ENCODE measurements around the gene ARHGAP32. TPM values are rescaled to one million over a fixed set of nuclear protein-coding genes. Genes with fewer than 3 reads are reported as not detected.

ARHGAP32 gene
- total RNA-seq, 1 donor, result 20.1 TPM

DNA sequence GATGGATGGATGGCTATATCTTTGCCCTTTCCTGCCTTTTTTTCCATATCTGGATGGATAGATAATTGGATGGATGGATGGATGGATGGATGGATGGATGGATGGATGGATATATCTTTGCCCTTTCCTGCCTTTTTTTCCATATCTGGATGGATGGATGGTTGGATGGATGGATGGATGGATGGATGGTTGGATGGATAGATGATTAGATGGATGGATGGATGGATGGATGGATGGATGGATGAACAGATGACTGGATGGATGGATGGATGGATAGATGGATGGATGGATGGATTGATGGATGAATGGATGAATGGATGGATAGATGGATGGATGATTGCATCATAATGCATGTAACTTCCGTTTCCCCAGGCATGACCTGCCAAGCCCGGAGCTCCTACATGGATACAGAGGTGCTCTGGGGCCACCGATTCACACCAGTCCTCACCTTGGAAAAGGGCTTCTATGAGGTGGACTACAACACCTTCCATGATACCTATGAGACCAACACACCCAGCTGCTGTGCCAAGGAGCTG is 276.0 kb downstream of the ARHGAP32 start:
- no peak for TF ChIP-seq CTCF (IDR thresholded peaks at IDR 0.05; ENCODE audit: insufficient read depth, low read length)
- DNase-seq (ENCODE audit: low read depth), result no peak
- H3K4me3 ChIP-seq (ENCODE audit: low read depth, low read length), result no peak overlapping the region

DNA sequence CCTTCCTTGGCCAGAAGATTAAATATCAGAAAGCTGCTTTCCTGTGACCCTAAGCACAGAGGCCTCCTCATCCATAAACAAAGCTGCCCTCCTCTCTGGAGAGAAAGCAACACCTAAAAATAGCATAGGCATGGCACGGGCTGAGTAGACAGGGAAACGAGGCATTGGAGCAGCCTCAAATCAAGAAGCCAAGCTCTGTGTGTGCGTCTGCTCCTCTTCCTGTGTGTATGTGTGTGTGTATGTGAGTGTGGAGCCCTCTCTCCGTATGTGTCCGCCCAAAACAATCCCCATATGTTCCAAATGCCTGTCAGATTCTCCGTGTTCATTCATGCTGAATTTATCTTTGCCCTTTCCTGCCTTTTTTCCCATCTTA is 277.0 kb downstream of the ARHGAP32 start:
- TF ChIP-seq CTCF (IDR thresholded peaks at IDR 0.05; ENCODE audit: insufficient read depth, low read length), result no peak
- no peak overlapping the region for H3K4me3 ChIP-seq (ENCODE audit: low read depth, low read length)
- DNase-seq (ENCODE audit: low read depth), result no peak

Small RNAs within 50 kb of the gene (small RNA-seq; reads per million reads assigned to genes)
- not detected for gene RF00019
- gene RNU6-874P, result not detected
- not detected for gene RNU6-876P

Other genes with a start within 250 kb of the ARHGAP32 start
- not detected in 2 replicates for gene TP53AIP1, start 249.5 kb downstream of the ARHGAP32 start, total RNA-seq (ENCODE audit: low replicate concordance)
- not detected in 2 replicates for gene BARX2, start 183.5 kb upstream of the ARHGAP32 start, total RNA-seq (ENCODE audit: low replicate concordance)